Glutamatergic neuron (in vitro differentiated cells): ENCODE results near the gene RPL15. TPM values are rescaled to one million over a fixed set of nuclear protein-coding genes. Genes with fewer than 3 reads are reported as not detected.

Experiments
- DNase-seq: peaks from one replicate; pipeline ENCODE4 v3.0.0; 2022
- H3K27ac Mint-ChIP-seq: one replicate; pipeline ENCODE4 v1.8.0; 2020; ENCODE audit warnings: mild to moderate bottlenecking, mixed read lengths, inconsistent platforms; ENCODE audit not compliant: unreplicated experiment
- H3K27me3 Mint-ChIP-seq: one replicate; pipeline ENCODE4 v1.8.0; 2020; ENCODE audit warnings: mild to moderate bottlenecking, moderate library complexity, mixed read lengths, inconsistent platforms; ENCODE audit not compliant: unreplicated experiment
- H3K36me3 Mint-ChIP-seq: one replicate; pipeline ENCODE4 v1.8.0; 2020; ENCODE audit warnings: mild to moderate bottlenecking, mixed read lengths, inconsistent platforms; ENCODE audit not compliant: unreplicated experiment
- H3K4me1 Mint-ChIP-seq: one replicate; pipeline ENCODE4 v1.8.0; 2020; ENCODE audit warnings: mild to moderate bottlenecking, low read depth, mixed read lengths, inconsistent platforms; ENCODE audit not compliant: unreplicated experiment
- H3K4me3 Mint-ChIP-seq: one replicate; pipeline ENCODE4 v1.8.0; 2020; ENCODE audit warnings: mild to moderate bottlenecking, mixed read lengths, inconsistent platforms; ENCODE audit not compliant: unreplicated experiment
- H3K9me3 Mint-ChIP-seq: one replicate; pipeline ENCODE4 v1.8.0; 2020; ENCODE audit warnings: mild to moderate bottlenecking, moderate library complexity, mixed read lengths, inconsistent platforms; ENCODE audit not compliant: unreplicated experiment
- CTCF ChIP-seq: fragments of 200-600 bp; sonication (generic); IDR thresholded peaks from one replicate; pipeline ENCODE4 v1.5.0; 2021; ENCODE audit not compliant: partially characterized antibody, unreplicated experiment
- total RNA-seq: library from RNA; stranded (reverse); fragmentation: NEBNext Ultra II Directional; extraction: Animal tissue kit (Norgen Biotek cat#: 25700); gene quantifications from one replicate; pipeline ENCODE4 v1.2.1, GENCODE V29; 2021; ENCODE audit not compliant: unreplicated experiment

RPL15 gene
- total RNA-seq, 1 donor from 2014 or later, result 1,377 TPM

GRCh38 chr3:23884481-23884880 is 32.5 kb upstream of the RPL15 start:
- Mint-ChIP-seq H3K27ac (no peak overlapping the region), H3K27me3 (no peaks in the 10 kb centered on the region), H3K36me3 (peaks cover 6% of the 10 kb centered on the region), H3K4me3 (no peak overlapping the region), H3K4me1 (no peaks in the 10 kb centered on the region), H3K9me3 (no peaks in the 10 kb centered on the region)
- no peak for DNase-seq
- TF ChIP-seq CTCF, result no peak

GRCh38 chr3:23885210-23885609 is 31.7 kb upstream of the RPL15 start:
- H3K4me1 Mint-ChIP-seq, result no peaks in the 10 kb centered on the region
- H3K36me3 Mint-ChIP-seq, result peaks cover 6% of the 10 kb centered on the region
- TF ChIP-seq CTCF, result no peak
- H3K9me3 Mint-ChIP-seq, result no peaks in the 10 kb centered on the region
- no peak overlapping the region for H3K4me3 Mint-ChIP-seq
- no peak overlapping the region for H3K27ac Mint-ChIP-seq
- DNase-seq, result no peak
- no peaks in the 10 kb centered on the region for H3K27me3 Mint-ChIP-seq

- Mint-ChIP-seq H3K27ac (no peak overlapping the region), H3K27me3 (no peaks in the 10 kb centered on the region), H3K4me3 (no peak overlapping the region), H3K4me1 (no peaks in the 10 kb centered on the region), H3K9me3 (no peaks in the 10 kb centered on the region), H3K36me3 (peaks cover 4% of the 10 kb centered on the region)
- DNase-seq, result no peak
- no peak for TF ChIP-seq CTCF
These were observed 30.6 kb upstream of the RPL15 start for GRCh38 chr3:23886311-23886710.

- Mint-ChIP-seq H3K4me3 (no peak overlapping the region), H3K9me3 (no peaks in the 10 kb centered on the region), H3K4me1 (no peaks in the 10 kb centered on the region), H3K27me3 (no peaks in the 10 kb centered on the region), H3K36me3 (no peaks in the 10 kb centered on the region), H3K27ac (no peak overlapping the region)
- no peak for DNase-seq
- TF ChIP-seq CTCF, result peak; percentile 90
These were observed 28.2 kb upstream of the RPL15 start for GRCh38 chr3:23888617-23889228.

GRCh38 chr3:23889386-23889785 is 27.5 kb upstream of the RPL15 start:
- Mint-ChIP-seq H3K4me1 (no peaks in the 10 kb centered on the region), H3K27me3 (no peaks in the 10 kb centered on the region), H3K9me3 (no peaks in the 10 kb centered on the region), H3K36me3 (no peaks in the 10 kb centered on the region), H3K4me3 (no peak overlapping the region), H3K27ac (no peak overlapping the region)
- no peak for TF ChIP-seq CTCF
- no peak for DNase-seq
